ENCODE measurements around the gene TMEFF2. TPM values are rescaled to one million over a fixed set of nuclear protein-coding genes. Genes with fewer than 3 reads are reported as not detected.

TMEFF2 gene
- total and polyA plus RNA-seq, 2 experiments from 2014 or later: 1.7 to 2.2 TPM

GRCh38 chr2:192236136-192236535 lies 41.4 kb upstream of the TMEFF2 start:
- H3K27me3 Mint-ChIP-seq (ENCODE audit: insufficient read depth, low read depth, poor library complexity): no peaks in the 10 kb centered on the region
- Histone ChIP-seq H3K36me3 (ENCODE audit: insufficient read depth) (no peaks in the 10 kb centered on the region), H4K20me1 (replicated peaks; ENCODE audit: insufficient read depth) (no peaks in the 10 kb centered on the region), H3K4me2 (no peak overlapping the region), H3K27ac (ENCODE audit: low read depth) (no peak overlapping the region), H3K4me3 (no peak overlapping the region), H3F3A (replicated peaks; ENCODE audit: low read depth) (no peaks in the 10 kb centered on the region), H3K4me1 (ENCODE audit: insufficient read depth) (no peaks in the 10 kb centered on the region), H3K79me2 (replicated peaks; ENCODE audit: insufficient read depth) (no peaks in the 10 kb centered on the region), H3K9me2 (ENCODE audit: insufficient read depth) (no peaks in the 10 kb centered on the region), H3K27me3 (ENCODE audit: insufficient read depth) (no peaks in the 10 kb centered on the region), H2AFZ (peak overlapping the region; percentile 2; the same call in 1 of the 2 replicates)
- DNase-seq (ENCODE audit: low spot score) (no peak), ATAC-seq (no peak)
- no peaks in the 10 kb centered on the region for H3K9me3 Mint-ChIP-seq
- H3K4me3 Mint-ChIP-seq: no peak overlapping the region
- H3K36me3 Mint-ChIP-seq (ENCODE audit: low read depth): no peaks in the 10 kb centered on the region
- no peak overlapping the region for H3K27ac Mint-ChIP-seq
- TF ChIP-seq JUNB (IDR thresholded peaks at IDR 0.05; ENCODE audit: unreplicated experiment): no peak
- H3K4me1 Mint-ChIP-seq: no peaks in the 10 kb centered on the region

GRCh38 chr2:192230889-192231453 lies 36.2 kb upstream of the TMEFF2 start:
- Mint-ChIP-seq H3K9me3 (no peaks in the 10 kb centered on the region), H3K27me3 (ENCODE audit: insufficient read depth, low read depth, poor library complexity) (no peaks in the 10 kb centered on the region), H3K4me3 (no peak overlapping the region), H3K27ac (no peak overlapping the region), H3K4me1 (no peaks in the 10 kb centered on the region), H3K36me3 (ENCODE audit: low read depth) (no peaks in the 10 kb centered on the region)
- ATAC-seq (peak; percentile 70), DNase-seq (ENCODE audit: low spot score) (peak; percentile 35)
- H3K27ac ChIP-seq (ENCODE audit: low read depth): no peak overlapping the region
- no peak overlapping the region for H3K4me3 ChIP-seq
- no peaks in the 10 kb centered on the region for H3K27me3 ChIP-seq (ENCODE audit: insufficient read depth)
- no peaks in the 10 kb centered on the region for H3K4me1 ChIP-seq (ENCODE audit: insufficient read depth)
- no peaks in the 10 kb centered on the region for H4K20me1 ChIP-seq (replicated peaks; ENCODE audit: insufficient read depth)
- no peaks in the 10 kb centered on the region for H3K79me2 ChIP-seq (replicated peaks; ENCODE audit: insufficient read depth)
- no peak overlapping the region for H3K4me2 ChIP-seq
- no peaks in the 10 kb centered on the region for H3K36me3 ChIP-seq (ENCODE audit: insufficient read depth)
- H3K9me2 ChIP-seq (ENCODE audit: insufficient read depth): no peaks in the 10 kb centered on the region
- H2AFZ ChIP-seq: no peak overlapping the region
- TF ChIP-seq, protein P1, sequence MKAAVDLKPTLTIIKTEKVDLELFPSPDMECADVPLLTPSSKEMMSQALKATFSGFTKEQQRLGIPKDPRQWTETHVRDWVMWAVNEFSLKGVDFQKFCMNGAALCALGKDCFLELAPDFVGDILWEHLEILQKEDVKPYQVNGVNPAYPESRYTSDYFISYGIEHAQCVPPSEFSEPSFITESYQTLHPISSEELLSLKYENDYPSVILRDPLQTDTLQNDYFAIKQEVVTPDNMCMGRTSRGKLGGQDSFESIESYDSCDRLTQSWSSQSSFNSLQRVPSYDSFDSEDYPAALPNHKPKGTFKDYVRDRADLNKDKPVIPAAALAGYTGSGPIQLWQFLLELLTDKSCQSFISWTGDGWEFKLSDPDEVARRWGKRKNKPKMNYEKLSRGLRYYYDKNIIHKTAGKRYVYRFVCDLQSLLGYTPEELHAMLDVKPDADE (IDR thresholded peaks at IDR 0.05): no peak
- no peak for TF ChIP-seq ZNF462 (CRISPR knock-in tag; IDR thresholded peaks at IDR 0.05)
- TF ChIP-seq STAT1 (IDR thresholded peaks at IDR 0.05; ENCODE audit: unreplicated experiment): no peak
- TF ChIP-seq REST (IDR thresholded peaks at IDR 0.05; ENCODE audit: unreplicated experiment): no peak
- TF ChIP-seq ZNF331 (CRISPR knock-in tag; IDR thresholded peaks at IDR 0.05; ENCODE audit: low read depth): no peak
- no peak for TF ChIP-seq ZNF114 (CRISPR knock-in tag; IDR thresholded peaks at IDR 0.05)
- no peak for TF ChIP-seq POLR2AphosphoS5 (IDR thresholded peaks at IDR 0.05; ENCODE audit: low read depth)
- no peaks in the 10 kb centered on the region for H3F3A ChIP-seq (replicated peaks; ENCODE audit: low read depth)
